Measurements from ENCODE around the gene PRDM16.

Gene PRDM16

DNA sequence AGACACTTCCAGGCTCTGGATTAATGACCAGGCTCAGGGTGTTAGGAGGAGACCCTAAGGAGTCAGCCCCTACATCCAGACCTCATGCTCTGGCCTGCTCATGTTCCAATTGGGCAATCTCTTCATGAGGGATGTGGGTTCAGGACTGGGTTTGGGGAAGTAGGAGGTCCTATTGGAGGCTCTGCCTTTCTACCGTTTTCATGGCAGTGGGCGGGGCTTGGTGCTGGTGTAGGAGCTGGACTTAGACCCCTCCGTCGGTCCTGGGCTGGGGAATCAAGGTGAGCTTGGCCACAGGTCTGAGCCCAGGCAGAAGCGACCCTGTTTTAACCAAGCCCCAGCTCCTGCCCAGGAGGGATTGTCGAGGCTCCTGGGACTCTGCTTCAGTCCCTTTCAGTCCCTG, 123.4 kb downstream of the PRDM16 start:
- DNase-seq = no peak

DNA sequence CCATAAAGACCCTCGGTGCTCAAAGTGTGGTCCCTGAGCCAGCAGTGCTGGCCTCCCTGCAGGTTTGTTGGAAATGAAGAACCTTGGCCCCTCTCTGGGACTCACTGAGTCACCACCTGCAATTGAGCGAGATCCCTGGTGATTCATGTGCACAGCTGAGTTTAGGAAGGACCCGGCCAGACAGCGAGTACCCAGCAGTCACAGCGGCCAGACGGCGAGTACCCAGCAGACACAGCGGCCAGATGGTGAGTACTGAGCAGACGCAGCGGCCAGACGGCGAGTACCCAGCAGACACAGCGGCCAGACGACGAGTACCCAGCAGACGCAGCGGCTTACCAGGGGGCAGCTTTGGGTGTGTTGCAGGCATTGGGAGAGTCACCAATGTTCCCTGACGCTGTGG, 123.8 kb downstream of the PRDM16 start:
- no peak for DNase-seq

DNA sequence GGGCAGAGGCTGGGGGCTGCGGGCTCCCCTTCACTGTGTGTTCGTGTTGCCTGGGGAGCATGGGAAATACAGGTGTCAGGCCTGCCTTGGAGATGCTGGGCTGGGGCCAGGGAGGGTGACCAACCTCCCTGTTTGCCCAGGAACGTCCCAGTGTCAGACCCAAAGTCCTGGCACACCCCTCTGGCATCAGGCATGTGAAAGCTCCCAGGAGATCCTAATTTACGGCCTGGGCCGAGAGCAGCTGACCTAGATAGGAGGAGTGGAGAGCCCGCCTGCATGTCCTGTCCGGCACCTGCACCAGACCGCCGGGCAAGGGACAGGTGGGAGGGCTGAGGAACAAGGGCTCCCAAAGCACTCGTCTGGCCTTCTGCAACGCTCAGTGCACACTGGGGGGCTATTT, 124.8 kb downstream of the PRDM16 start:
- no peak for DNase-seq

DNA sequence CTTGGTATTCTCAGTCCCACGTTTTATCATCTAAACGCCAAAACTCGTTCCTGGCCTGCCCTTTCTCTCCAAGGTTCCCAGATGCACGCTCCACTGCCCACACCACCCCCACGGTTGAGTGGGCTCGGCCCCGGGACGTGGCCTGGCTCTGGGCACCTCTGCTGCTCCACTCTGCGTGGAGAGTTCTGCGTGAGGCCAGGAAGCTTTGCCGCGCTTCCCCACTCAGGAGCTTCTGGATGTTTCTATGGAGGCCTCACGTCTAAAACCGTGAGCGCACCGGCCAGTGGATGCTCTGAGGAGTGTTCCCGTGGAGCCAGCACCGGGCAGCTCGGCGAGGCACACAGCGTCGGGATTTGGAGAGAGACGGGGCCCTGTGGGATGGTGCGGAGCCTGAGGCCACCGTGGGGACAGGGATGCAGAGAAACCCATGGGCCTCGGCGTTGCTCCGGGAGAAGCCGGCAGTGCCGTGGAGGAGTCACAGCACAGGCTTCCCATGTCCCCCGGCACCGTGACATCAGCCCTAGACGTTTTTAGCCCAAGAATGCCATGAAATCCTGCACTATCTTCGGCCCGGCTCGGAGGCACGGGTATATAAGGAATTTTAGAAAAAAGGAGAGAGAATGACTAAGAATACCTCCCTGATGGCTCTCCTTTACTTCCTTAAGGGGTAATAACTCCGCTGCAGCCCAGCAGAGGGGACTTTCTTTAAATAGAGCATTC, 125.9 kb downstream of the PRDM16 start:
- DNase-seq = no peak

DNA sequence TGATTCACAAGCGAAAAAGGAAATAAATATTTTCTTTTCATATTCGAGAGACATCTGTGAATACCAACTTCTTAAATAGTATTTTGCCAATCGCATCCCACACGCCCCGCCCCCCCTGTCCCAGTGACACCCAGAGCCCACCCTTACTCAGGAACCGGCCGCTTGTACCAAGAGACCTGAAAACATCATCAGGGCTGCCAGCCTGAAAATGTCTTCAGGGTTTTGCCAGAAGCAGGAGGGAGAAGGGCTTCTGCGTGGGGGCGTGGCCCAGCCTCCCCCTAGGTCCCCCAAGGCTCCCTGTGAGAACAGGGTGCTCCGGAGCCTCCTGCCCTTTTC, 126.4 kb downstream of the PRDM16 start:
- no peak for DNase-seq

DNA sequence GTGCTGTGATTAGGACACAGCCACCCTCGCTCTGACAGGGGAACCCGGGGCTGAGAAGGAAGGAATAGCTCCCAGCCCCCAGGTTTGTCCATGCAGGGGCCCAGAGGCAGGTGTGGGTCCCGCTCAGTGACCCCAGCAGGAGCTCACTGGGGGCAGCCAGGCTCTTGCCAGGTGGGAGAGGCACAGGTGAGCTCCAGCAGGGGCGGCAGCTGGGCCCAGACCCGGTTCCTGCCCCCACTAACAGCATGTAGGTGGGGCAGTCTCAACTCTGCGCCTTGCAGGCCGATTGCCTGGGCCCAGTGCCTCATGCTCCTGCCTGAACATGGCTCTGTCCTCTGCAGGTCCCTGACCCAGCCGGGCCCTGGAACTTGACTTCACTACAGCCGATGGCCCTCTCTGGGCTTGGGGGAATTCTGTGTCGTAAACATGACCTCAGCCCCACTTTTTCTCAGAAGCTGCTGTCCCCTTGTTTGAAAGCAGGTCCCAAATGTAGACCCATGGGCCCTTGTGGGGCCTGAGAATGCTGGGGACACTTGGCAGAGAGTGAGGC, 127.0 kb downstream of the PRDM16 start:
- DNase-seq = no peak

DNA sequence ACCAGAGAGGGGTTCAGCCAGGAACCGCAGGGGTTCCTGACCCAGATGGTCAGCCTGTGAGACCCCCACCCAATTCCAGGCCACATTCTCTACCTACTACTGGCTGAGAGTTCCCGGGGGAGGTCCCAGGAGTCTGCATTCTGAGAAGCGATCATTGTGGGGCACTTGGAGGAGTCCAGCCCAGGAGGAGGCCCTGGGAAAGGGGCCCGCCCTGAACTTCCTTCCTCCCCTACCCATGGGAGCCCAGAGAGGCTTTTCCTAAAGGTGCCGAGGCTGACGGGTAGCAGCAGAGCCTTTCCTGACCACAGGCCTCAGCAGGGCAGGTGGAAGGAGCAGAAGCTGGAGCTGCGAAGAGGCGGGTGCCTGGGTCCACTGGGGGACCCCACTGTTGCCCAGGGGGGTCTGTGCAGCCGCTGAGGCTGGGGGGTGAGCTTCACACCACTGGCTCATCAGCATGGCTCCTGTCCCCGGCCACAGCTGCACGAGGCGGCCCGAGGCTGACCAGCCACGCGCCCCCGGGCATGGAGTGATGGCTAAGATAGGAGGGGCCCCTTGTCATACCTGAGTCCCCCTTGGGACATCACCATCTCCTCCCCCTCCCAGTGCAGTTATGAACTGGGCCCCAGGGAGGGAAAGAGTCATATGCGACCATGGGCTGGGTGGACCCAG, 127.7 kb downstream of the PRDM16 start:
- no peak for DNase-seq

DNA sequence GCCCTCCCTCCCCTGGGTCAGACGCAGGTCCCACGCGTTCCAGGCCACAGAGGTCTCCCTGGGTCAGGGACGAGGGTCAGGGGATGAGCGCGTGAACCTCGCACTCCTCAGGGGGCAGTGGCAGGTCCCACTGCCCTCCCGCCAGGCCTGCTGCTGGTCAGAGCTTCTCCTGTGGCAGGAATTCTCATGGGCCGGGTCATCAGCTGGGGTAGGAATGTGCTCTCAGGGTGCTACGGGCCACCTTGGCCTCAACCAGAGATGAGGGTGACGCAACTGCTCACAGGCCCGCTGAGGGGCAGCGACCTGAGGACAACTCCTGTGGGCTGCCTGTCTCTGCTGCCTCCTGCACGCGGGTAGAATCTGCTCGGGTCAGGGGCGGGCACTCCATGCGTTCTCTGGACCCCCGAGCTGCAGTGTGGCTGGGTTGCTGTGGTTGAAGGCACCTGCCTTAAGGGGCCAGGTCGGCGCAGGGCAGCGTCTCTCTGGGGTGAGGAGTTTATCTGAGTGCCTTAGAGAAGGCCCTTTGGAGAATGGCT, 128.8 kb downstream of the PRDM16 start:
- DNase-seq = no peak

DNA sequence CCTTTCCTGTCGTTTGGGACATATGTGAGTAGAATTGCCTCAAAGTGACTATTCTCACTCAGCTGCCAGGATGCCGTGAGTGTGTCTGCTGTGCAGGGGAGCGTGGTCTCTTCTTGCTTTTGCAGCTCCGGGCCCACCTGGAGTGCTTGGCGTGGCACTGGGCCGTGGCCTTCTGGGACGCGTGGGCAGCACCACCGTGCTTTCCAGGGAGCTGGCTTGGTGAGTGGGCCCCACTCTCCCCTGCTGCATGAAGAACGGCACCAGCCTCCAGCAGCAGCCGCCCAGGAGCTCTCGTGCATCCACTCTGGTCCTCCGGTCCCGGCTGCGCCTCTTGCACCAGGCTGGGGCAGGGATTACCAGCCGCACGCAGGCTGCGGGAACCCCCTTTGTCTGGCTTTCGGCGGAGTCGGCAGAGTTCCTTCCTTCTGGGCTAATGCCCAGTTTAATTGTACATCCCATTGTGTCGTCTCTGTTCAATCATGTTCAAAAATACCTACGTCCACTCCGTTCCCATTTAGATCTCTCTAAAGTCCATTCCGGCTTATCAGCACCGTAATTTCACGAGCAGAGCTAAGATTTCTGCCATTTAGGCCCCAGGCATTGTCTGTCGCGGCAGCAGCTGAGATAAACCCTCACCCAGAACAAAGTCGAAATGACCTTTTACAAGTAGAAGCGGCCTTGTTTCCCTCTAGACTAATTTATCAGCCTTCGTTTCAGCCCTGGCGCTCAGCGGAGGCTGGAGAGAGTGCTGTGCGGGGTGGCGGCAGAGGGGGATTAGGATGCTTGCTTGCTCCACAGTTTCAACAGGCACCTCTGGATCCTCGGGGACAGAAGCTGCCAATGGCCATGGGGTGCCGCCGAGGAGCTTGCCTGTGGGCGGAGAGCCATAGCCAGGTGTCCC, 129.6 kb downstream of the PRDM16 start:
- DNase-seq = no peak

DNA sequence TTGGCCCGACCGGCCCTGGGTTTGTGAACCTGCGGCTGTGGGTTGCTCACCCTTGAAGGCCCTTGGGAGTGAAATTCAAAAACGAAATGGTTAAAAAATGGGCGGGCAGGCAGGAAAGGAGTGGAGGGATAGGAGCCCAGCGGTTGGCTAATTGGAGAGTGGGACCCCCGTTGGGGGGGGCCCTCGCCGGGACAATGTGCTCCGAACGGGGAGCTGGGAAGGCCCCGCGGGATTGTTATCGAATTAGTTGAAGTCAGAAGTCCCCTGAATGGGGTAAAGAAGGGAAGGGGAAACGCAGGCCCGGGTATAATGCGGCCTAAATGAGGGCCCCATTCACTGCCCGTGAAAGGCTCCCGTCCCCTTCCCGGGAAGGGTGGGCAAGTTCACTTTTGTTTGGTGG, 135.7 kb downstream of the PRDM16 start:
- no peak for DNase-seq

DNA sequence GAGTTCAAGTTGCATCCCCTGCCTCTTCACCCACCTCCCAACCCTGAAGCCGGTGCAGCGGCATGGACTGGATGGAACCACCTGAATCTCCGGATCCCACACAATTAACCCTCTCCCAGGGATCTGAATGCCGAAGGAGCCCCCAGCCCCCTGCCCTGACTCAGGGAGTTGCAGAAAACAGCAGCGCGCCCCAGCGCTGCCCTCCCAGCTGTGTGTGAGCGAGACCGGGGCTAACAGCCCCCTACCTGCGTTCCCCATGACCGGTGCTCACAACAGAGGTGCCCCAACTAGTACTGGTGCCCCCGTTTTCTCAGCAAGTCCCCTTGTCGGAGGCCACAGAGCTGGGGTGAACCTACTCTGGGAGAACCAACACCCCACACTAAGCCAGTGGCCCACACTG, 136.8 kb downstream of the PRDM16 start:
- DNase-seq = no peak

DNA sequence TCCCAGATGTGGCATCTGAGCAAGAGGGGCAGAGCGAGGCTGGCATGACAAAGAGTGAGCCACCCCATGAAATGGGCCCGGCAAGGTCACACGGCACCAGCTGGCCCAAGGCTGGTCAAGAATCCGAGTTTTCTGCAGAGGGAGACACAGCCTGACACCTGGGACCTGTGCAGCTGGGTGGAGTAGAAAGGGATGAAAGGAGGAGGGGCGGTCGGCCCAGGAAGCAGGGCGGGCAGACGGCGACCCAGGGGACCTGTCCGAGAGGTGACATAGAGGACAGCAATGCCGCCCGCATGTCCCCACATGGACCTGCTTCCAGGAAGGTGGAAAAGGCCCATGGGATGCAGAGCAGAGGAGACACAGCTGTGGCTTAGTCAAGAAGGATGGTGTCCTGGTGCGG, 137.7 kb downstream of the PRDM16 start:
- no peak for DNase-seq

DNA sequence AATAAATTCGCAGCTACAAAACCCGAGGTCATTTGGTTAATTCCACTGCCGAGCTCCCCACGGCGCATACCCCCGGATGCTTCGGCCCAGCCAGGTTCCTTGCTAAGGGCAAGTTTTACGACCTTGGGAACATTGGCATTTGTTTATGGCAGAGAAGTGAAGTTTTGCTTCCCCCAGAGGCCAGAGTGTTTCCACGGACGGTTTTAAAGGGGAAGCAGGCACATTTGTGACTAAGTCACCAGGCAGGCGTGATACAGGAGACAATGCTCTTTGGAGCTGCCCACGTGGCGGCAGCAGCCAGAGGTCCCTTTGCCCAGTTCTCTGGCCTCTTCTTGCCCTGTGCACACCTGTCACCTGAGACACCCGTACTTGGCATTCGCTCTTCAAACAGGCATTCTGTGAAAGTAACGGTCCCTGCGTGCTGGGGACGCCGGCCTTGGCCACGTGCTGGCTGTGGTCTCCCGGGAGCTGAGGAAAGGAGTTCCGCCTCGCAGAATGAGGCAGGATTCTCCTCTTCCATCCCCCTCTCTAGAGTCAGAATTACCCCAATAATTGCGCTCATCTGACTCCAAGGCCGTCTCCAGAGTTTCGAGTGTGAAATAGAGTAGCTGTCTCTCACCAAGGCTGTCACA, 138.3 kb downstream of the PRDM16 start:
- DNase-seq = no peak

DNA sequence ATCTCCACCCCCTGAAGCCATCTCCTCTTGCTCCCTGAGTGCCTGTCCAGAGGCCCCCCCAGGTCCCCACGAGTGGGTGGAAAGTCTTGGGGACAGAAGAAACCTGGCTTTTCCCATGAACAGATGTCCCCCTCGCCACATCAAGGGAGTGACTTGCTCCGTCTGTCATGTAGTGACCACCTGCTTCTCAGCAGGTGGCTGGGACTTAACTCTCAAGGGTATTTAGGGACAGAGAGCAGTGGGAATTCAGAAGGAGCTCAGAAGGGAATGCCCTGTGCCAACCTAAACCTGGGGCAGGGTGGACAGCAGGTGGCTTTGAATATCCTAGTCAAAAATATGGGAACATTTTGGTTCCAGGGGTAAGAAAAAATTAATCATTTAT, 139.8 kb downstream of the PRDM16 start:
- DNase-seq = no peak

DNA sequence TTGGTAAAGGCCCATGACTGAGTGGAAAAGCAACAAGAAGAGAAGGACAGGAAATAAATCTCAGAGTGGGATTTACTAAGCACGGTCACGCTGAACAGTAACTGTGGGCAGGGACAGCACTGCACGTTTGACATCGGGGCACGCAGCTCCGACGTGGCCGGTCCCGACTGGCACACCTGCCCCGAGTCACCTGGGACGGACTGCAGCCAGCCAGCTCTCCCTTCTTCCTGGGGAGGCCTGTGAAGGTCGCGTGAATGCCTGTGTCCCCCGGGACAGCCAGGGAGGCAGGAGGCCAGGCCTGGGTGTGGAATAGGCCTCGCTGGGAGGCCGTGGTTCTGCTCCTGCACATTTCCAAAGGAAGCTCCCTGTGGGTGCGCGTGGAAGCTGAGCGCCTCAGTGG, 140.2 kb downstream of the PRDM16 start:
- DNase-seq = no peak

DNA sequence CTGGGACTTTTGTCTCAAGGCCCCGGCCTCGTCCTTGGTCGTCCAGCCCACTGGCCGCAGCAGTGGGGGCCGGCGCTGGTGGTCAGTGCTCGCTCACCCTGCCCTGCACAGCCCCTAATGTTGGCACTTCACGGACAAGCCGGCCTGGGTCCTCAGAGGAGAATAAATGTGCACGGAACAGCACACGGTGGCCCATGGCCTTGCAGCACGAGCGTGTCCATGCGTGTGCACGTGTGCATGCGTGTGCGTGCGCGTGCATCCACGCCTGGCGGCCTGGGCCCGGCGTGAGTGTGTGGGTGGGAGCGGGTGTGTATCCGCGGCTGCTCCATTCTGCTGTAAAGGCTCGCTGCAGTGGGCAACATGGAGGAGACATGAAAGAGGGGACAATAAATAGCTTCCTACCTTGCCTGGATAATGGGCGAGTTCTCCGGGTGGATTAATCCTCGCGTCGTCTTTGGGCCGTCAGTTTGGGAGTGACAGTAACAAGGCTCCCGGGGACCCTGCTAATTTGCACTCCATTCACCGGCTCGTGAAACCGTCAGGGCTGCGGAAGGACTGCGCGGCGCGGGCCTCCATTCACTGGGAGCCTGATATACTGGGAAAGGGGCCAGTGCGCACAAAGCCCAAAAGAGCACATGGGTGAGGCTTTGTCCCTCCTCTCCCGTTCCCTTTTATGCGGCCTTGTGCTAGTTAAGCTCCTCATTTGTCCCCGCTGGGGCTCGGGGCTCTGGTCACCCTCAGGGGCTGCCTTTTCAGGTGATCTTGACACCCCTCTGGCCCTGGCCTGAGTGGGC, 142.8 kb downstream of the PRDM16 start:
- no peak for DNase-seq

DNA sequence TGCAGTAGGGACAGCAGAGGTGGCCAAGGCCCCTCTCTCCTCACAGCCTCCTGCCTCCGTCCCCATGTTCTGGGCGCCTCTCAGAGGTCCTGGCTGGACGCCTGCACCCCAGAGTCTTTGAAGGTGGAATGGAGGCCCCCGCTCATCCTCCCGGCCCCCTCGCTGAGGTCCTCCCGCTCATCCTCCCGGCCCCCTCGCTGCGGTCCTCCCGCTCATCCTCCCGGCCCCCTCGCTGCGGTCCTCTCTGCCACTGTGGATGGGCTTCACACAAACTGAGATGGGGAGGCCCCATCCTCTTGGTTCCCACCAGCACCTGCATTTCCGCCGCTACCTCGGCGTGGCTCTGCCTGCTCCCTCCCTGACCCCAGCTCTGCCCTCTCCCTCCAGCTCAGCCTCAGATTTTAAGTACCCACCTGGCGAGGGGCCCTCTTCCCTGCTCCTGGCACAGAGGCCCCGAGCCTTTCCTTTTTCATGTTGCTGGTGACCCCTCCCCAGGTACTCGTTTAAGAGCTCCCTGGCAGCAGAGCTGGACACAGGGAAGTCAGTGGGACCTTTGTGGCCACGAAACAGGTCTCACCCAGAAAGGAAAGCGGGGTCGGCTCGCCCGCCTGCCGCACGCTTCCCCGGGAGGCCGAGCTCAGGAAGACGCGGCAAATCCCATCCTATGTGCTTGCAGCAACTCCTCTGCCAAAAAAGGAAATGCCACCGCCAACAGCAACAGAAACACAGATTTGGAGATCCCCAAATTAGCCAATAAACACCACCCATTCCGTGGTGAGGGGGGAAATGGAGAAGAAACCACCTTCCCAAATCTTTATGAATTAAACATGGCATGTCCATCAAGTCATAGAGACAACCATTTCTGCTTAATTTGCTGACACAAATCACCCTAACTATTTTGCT, 143.7 kb downstream of the PRDM16 start:
- DNase-seq = no peak

DNA sequence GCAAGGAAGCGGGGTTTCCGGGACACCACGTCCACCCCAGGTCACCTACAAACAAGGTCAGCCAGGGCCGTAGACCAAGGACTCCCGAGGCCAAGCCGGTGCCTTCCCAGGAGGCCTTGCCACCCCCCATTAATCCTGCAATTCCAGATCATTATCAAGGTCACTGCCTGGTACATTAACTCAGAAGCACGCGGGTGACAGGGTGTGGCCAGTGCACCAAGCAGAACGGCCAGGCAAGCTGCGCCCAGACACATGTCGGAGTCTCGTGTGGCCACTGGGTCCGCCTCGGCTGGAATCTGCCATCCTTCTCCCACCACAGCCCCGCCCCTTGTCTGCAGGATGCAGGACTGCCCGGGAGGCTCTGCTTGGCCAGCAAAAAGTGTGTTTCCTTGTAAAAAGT, 144.7 kb downstream of the PRDM16 start:
- no peak for DNase-seq

DNA sequence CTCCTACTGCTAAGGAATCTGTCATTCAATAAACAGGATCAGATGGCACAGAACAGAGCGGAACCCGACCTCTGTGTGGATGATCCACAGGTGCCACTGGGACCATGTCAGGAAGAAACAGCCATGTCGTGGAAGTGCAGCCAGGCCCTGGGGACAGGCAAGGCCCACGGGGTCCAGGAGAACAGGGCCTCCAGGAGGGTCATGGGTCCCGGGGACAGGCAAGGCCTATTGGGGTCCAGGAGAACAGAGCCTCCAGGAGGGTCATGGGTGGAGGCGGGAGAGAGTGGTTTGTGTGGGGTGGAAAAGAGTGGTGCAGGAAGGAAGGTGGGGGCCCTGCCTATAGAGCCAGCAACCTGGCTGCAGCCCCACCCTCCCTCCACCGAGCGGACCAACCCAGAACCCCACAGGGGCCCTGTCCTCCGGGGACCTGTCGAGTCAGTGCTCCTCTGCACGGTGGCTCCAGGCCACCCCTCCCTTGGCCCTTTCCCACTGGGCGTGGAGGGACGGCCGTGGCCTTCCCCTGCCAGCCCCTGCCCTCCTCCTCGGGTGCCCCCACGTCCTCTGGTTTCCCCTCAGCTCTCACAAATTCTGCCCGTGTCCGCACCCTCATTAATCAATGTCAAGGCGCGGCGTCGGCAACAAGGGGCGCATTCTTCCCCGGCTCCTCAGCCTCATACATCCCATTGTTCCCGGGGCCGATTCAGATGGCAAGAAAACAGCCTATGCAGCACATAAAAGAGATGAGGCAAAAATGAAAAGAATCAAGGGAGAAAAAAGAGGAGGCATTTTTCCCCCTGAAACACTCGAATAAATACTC, 146.4 kb downstream of the PRDM16 start:
- no peak for DNase-seq

DNA sequence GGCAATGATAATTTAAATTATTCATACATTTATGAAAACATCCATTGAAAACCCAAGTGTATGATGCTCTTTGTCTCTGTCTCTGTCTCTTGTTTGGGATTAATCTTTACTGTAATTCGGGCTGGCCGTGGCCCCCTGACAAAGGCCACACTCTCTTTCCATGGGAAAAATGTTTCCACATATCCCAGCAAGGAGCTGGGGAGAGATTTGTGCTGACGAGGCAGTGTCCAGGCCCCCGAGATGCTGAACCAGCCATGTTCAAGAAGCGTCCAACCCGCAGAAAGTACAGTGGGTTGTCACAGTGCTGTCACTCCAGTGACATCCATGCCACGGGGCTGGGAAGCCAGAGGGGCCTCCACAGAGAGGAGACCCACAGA, 147.0 kb downstream of the PRDM16 start:
- DNase-seq = no peak
